Measurements from ENCODE around the gene FXYD3.

GRCh38 chr19:35108730-35109129, 6.9 kb upstream of the FXYD3 start:
- TF ChIP-seq CTCF (IDR thresholded peaks at IDR 0.05 in 4 of 5, conservative IDR thresholded peaks at IDR 0.05 in 1 of 5): no peak
- no peak for TF ChIP-seq POLR2A (IDR thresholded peaks at IDR 0.05)

All from gastrocnemius medialis (tissue), 4 donors.